Endothelial cell (in vitro differentiated cells): ENCODE data around the gene KCNIP4. TPM values are rescaled to one million over a fixed set of nuclear protein-coding genes. Genes with fewer than 3 reads are reported as not detected.

Experiments used
- DNase-seq: peaks from one replicate; pipeline ENCODE4 v3.0.0; 2021; ENCODE audit warnings: low spot score
- H3K27ac Mint-ChIP-seq: one replicate; pipeline ENCODE4 v1.8.0; 2021; ENCODE audit warnings: mixed read lengths, inconsistent platforms; ENCODE audit not compliant: unreplicated experiment
- H3K27me3 Mint-ChIP-seq: one replicate; pipeline ENCODE4 v1.8.0; 2021; ENCODE audit warnings: mild to moderate bottlenecking, moderate library complexity, mixed read lengths, inconsistent platforms; ENCODE audit not compliant: unreplicated experiment
- H3K36me3 Mint-ChIP-seq: one replicate; pipeline ENCODE4 v1.8.0; 2021; ENCODE audit warnings: mild to moderate bottlenecking, low read depth, mixed read lengths, inconsistent platforms; ENCODE audit not compliant: unreplicated experiment
- H3K4me1 Mint-ChIP-seq: one replicate; pipeline ENCODE4 v1.8.0; 2021; ENCODE audit warnings: mild to moderate bottlenecking, mixed read lengths, inconsistent platforms; ENCODE audit not compliant: unreplicated experiment
- H3K4me3 Mint-ChIP-seq: one replicate; pipeline ENCODE4 v1.8.0; 2021; ENCODE audit warnings: mild to moderate bottlenecking, mixed read lengths, inconsistent platforms; ENCODE audit not compliant: unreplicated experiment
- H3K9me3 Mint-ChIP-seq: one replicate; pipeline ENCODE4 v1.8.0; 2021; ENCODE audit warnings: mixed read lengths, inconsistent platforms; ENCODE audit not compliant: unreplicated experiment
- total RNA-seq: library from RNA; stranded (reverse); fragmentation: NEBNext Ultra II Directional; extraction: Animal tissue kit (Norgen Biotek cat#: 25700); gene quantifications from one replicate; pipeline ENCODE4 v1.2.1, GENCODE V29; 2021; ENCODE audit not compliant: unreplicated experiment
- TF ChIP-seq, protein P1 (sequence below): fragments of 200-600 bp; sonication (generic); IDR thresholded peaks from one replicate; pipeline ENCODE4 v1.5.0; 2021; ENCODE audit warnings: antibody characterized with exemption; ENCODE audit not compliant: unreplicated experiment

The KCNIP4 gene
- total RNA-seq, 1 donor from 2014 or later, result 0.31 TPM

DNA sequence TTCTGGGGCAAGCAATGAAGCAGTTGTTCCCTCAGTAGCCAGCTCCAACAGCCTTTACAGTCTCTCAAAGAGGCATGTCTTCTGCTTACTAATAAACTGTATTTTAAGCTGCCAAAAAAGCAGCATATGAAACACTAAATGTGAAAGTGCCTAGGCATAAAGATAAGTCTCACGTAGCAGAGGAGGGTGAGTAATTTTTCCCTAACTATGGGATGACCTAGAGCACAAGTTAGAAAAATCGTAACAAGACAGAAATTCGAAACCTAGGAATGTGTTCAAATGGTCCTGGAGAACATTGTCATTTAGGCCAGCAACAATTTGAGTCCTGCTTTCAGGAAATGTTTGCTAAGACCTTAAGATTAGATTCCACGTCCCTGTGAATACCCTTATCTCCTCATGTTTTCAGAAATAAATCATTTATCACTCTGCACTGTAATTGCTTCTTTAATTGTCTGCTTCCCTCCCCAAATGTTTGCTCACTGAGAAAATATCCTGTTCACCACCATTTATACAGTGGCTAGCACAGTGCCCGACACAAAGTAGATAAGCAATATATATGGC lies 222.2 kb downstream of the KCNIP4 start:
- Mint-ChIP-seq H3K9me3 (no peaks in the 10 kb centered on the region), H3K36me3 (no peaks in the 10 kb centered on the region), H3K4me1 (peaks cover 5% of the 10 kb centered on the region), H3K27ac (no peak overlapping the region), H3K27me3 (peaks cover 2% of the 10 kb centered on the region), H3K4me3 (no peak overlapping the region)
- TF ChIP-seq, protein P1, sequence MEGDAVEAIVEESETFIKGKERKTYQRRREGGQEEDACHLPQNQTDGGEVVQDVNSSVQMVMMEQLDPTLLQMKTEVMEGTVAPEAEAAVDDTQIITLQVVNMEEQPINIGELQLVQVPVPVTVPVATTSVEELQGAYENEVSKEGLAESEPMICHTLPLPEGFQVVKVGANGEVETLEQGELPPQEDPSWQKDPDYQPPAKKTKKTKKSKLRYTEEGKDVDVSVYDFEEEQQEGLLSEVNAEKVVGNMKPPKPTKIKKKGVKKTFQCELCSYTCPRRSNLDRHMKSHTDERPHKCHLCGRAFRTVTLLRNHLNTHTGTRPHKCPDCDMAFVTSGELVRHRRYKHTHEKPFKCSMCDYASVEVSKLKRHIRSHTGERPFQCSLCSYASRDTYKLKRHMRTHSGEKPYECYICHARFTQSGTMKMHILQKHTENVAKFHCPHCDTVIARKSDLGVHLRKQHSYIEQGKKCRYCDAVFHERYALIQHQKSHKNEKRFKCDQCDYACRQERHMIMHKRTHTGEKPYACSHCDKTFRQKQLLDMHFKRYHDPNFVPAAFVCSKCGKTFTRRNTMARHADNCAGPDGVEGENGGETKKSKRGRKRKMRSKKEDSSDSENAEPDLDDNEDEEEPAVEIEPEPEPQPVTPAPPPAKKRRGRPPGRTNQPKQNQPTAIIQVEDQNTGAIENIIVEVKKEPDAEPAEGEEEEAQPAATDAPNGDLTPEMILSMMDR, result no peak
- no peak for DNase-seq

DNA sequence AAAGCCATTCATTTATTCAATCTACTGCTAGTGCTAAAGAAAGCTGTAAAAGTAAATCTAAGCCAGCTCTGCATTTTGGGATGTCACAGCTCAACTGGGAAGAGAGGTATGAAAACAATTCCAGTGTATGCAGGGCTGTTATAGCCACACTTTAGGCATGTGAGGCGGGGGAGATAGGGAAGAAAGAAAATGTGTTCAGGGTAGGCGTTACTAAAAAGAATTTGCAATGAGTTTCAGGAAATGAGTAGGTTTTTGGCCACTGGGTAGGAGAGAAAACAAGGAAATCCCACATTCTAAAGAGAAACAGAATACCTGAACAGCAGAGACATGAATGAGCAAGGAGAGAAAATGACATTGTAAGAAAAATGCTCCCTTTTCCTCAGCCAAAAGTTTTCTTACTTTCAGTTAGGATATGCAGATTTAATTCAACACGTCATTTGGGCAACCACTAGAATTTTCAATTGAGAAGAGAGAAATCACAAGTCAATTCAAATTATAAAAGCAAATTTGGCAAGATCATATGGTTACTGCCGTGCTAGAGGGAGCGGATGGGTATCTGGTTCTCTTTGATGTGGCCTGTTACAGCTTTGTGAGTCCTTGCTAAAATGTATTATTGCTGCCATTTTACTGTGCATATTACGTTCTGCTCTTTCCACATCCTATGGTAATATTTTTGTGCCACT lies 226.3 kb downstream of the KCNIP4 start:
- no peak for DNase-seq
- H3K36me3 Mint-ChIP-seq, result no peaks in the 10 kb centered on the region
- peaks cover 5% of the 10 kb centered on the region for H3K4me1 Mint-ChIP-seq
- H3K27ac Mint-ChIP-seq, result no peak overlapping the region
- no peaks in the 10 kb centered on the region for H3K27me3 Mint-ChIP-seq
- no peak overlapping the region for H3K4me3 Mint-ChIP-seq
- H3K9me3 Mint-ChIP-seq, result no peaks in the 10 kb centered on the region
- TF ChIP-seq, protein P1, result no peak

DNA sequence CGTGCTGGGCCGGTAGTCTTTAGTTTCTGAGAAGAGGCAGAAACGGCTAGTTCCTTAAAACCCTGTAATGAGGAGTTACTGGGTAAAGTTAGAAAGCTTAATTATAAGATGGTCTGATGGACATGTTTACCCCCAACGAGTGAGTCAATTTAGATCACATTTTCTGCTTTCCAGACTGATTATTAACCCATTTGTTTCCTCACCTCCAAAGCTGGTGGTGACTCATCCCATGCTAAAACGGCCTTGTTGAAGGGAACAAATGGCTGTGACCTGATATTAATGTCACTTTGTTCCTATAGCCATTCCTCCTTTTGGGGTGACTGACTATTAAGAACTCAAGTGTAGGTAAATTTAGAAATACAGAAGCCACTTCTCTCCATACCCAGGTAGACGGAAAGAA lies 232.0 kb downstream of the KCNIP4 start:
- Mint-ChIP-seq H3K36me3 (no peaks in the 10 kb centered on the region), H3K4me1 (no peaks in the 10 kb centered on the region), H3K27ac (no peak overlapping the region), H3K27me3 (no peaks in the 10 kb centered on the region), H3K4me3 (no peak overlapping the region), H3K9me3 (no peaks in the 10 kb centered on the region)
- no peak for DNase-seq
- TF ChIP-seq, protein P1, result no peak

DNA sequence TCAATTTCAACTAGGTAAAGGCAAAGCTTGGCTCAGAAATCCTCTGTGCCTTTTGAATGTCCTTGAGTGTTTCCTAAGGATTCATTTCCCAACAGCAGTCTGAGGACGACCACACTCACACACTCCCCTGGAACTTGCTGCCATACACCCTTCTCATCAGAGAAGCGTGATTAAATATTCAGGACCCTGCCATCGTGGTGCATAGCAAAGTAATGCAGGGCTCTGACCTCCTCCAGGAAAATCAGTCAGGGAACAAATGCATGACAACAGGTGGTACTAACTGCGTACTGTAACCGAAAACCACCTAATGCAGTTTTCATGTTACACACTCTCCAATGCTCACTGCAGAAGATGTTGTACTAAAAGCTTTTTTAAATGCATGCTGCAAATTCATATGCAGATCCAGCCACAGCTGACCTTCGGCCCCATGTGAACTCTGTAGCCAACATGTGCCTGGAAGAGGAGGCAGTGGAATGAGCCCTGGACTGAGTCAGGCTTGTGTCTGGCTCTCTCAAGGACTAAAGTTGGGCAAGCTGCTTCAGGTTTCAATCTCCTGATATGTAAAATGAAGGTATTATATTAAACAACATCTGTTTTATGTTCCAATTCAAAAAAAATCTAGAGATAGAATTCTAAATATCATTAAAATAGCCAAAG lies 238.3 kb downstream of the KCNIP4 start:
- H3K4me1 Mint-ChIP-seq, result no peaks in the 10 kb centered on the region
- no peak overlapping the region for H3K27ac Mint-ChIP-seq
- no peaks in the 10 kb centered on the region for H3K27me3 Mint-ChIP-seq
- H3K4me3 Mint-ChIP-seq, result no peak overlapping the region
- H3K9me3 Mint-ChIP-seq, result no peaks in the 10 kb centered on the region
- no peaks in the 10 kb centered on the region for H3K36me3 Mint-ChIP-seq
- DNase-seq, result no peak
- TF ChIP-seq, protein P1, result no peak

DNA sequence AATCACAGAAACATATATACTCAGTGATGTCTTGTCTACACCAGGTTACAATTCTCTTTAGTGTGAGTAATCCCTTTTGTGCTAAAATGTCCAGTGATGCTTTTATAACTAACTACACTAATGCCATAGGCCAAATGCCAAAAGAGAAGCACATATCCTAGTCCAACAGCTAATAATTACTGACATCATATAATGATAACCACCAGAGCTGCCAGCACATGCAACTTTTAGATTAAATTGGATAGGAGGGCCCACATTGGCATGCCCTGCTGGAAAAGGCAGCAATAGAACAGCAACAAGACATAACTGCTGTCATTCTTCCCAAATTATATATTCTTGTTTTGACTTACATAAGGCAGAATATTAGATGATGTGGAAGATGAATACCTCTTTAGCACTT lies 238.8 kb downstream of the KCNIP4 start:
- Mint-ChIP-seq H3K36me3 (no peaks in the 10 kb centered on the region), H3K27ac (no peak overlapping the region), H3K9me3 (no peaks in the 10 kb centered on the region), H3K4me3 (no peak overlapping the region), H3K27me3 (no peaks in the 10 kb centered on the region), H3K4me1 (no peaks in the 10 kb centered on the region)
- TF ChIP-seq, protein P1, result no peak
- DNase-seq, result no peak
